Astrocyte of the cerebellum (primary cell): ENCODE measurements around the gene GNB1L.
"Not testable (repeated sequence)": the region's sequence is repeated elsewhere in the genome, so short reads cannot be mapped to it uniquely, and the experiment has no call there.

Source experiments
- DNase-seq: peaks from one replicate; pipeline ENCODE4 v3.0.0-alpha.2; 2011; ENCODE audit warnings: low read depth
- H3K4me3 ChIP-seq: 2 replicates; pipeline ENCODE4 v1.5.1; 2011; ENCODE audit warnings: mild to moderate bottlenecking, low read depth, low read length, moderate library complexity
- in situ Hi-C: cut with HindIII; loops from 2 replicates; pipeline ENCODE4 v1.10.0; 2017; ENCODE audit warnings: low sequenced_read_pairs
- TF ChIP-seq, protein P1 (sequence below): IDR thresholded peaks from 2 replicates; pipeline ENCODE4 v1.5.1; 2012; ENCODE audit warnings: low read length, low read depth, moderate library complexity, mild to moderate bottlenecking; ENCODE audit errors: missing control alignments

Gene GNB1L

DNA sequence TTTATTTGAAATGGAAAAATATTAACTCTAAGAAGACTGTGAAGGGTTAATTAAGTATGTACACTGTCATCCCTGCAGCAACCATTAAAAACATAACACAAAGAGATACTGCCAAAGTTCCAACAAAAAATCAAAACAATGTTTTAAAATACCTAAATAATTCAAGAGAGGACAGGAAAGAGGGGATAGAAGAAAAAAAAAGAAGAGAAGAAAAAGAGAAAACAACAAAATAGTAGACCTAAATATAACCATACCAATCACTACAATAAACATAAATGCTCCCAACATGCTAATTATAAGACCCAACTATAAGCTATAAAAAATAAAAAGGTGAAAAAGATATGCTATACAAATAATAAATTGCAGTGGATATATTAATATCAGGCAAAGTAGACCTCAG lies 20.1 kb downstream of the GNB1L start:
- DNase-seq: no peak
- TF ChIP-seq, protein P1, sequence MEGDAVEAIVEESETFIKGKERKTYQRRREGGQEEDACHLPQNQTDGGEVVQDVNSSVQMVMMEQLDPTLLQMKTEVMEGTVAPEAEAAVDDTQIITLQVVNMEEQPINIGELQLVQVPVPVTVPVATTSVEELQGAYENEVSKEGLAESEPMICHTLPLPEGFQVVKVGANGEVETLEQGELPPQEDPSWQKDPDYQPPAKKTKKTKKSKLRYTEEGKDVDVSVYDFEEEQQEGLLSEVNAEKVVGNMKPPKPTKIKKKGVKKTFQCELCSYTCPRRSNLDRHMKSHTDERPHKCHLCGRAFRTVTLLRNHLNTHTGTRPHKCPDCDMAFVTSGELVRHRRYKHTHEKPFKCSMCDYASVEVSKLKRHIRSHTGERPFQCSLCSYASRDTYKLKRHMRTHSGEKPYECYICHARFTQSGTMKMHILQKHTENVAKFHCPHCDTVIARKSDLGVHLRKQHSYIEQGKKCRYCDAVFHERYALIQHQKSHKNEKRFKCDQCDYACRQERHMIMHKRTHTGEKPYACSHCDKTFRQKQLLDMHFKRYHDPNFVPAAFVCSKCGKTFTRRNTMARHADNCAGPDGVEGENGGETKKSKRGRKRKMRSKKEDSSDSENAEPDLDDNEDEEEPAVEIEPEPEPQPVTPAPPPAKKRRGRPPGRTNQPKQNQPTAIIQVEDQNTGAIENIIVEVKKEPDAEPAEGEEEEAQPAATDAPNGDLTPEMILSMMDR: no peak
- no peak overlapping the region for H3K4me3 ChIP-seq

DNA sequence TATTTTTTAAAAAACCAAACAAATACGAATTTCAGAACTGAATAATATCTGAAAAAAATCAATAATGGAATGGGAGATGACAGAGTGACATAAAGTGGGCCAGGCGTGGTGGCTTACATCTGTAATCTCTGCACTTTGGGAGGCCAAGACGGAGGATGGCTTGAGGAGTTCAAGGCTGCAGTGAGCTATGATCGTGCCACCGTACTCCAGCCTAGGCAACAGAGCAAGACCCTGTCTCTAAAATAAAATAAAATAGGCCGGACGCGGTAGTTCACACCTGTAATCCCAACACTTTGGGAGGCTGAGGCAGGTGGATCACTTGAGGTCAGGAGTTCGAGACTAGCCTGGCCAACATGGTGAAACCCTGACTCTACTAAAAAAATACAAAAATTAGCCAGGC lies 21.3 kb downstream of the GNB1L start:
- not testable (repeated sequence) for H3K4me3 ChIP-seq, DNase-seq
- in situ Hi-C loops: loop anchor here (5.0 kb wide), 1 partner anchor 76 kb away; no protein-coding TSS in a partner anchor

More for the DNA sequence above, 20.1 kb downstream of the GNB1L start:
- in situ Hi-C loops: loop anchor here (5.0 kb wide), 1 partner anchor 77 kb away; no protein-coding TSS in a partner anchor

DNA sequence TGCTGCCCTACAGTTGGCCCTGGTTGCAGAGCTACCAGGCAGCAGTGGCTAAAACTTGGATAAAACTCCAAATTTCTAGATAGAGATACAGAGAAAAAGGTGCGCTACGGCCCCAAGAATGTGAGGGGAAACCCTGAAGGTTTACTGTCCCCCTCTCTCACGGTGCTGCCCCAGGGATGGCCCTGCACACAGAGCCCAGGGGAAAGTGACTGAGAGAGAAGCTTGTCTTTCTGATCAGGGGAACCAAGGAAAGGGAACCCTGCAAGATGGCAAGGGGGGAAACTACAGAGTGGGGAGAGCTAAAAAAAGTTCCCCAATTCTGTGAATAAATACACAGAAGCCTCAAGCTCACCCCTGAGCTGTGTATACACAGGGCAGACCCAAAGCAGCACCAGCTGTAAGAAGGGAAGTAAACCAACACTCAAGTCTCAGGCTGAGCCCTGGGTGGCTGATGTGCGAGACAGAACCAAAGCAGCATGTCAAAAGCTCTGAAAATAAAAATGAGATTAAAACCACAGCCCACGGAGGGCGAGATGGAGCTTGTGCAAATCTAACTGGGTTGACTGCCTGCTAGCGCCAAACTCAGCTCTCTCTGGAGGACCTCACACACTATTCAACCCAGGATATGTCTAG lies 22.1 kb downstream of the GNB1L start:
- in situ Hi-C loops: loop anchor here (5.0 kb wide), 1 partner anchor 75 kb away; no protein-coding TSS in a partner anchor
- DNase-seq: no peak
- TF ChIP-seq, protein P1: no peak
- H3K4me3 ChIP-seq: no peak overlapping the region

DNA sequence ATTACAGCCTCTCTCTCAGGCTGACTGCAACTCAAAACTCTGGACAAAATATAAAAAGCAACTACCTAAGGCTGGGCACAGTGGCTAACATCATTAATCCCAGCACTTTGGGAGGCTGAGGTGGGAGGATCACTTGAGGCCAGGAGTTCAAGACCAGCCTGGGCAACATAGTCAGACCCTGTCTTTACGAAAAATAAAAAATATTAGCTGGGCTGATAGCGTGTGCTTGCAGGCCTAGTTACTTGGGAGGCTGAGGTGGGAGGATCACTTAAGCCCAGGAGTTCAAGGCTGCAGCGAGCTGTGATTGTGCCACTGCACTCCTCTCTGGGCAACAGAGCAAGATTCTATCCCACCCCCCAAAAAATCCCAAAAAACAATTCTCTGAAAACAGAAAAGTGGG lies 22.7 kb downstream of the GNB1L start:
- not testable (repeated sequence) for DNase-seq, H3K4me3 ChIP-seq
- in situ Hi-C loops: loop anchor here (5.0 kb wide), 1 partner anchor 75 kb away; no protein-coding TSS in a partner anchor

DNA sequence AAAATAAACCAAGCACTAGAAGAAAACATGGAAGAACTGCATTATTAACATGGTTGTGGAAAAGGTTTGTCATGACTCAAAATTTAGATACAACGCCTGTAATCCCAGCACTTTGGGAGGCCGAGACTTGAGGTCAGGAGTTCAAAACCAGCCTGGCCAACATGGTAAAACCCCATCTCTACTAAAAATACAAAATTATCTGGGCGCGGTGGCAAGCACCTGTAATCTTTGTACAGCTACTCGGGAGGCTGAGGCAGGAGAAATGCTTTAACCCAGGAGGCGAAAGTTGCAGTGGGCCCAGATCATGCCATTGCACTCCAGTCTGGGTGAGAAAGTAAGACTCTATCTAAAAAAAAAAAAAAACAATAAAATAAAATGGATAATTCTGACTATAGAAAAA lies 23.7 kb downstream of the GNB1L start:
- TF ChIP-seq, protein P1: no peak
- in situ Hi-C loops: loop anchor here (5.0 kb wide), 1 partner anchor 74 kb away; no protein-coding TSS in a partner anchor
- no peak overlapping the region for H3K4me3 ChIP-seq
- DNase-seq: no peak

DNA sequence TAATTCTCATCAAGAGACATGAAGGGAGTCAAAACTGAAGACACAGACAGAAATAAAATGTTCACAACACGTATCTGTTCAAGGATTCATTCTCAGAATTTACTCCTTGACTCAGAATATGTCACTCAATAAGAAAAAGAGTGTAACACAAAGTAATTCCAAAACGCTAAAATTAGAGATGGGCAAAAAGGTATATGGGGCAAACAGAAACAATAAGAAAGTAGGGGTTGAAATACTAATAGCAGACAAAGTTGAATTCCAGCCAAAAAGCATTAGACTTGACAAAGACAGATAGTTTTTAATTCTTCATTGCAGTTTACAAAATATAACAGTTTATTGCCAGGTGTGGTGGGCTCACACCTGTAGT lies 26.7 kb downstream of the GNB1L start:
- in situ Hi-C loops: no loop called here
- TF ChIP-seq, protein P1: no peak
- DNase-seq: no peak
- H3K4me3 ChIP-seq: no peak overlapping the region

DNA sequence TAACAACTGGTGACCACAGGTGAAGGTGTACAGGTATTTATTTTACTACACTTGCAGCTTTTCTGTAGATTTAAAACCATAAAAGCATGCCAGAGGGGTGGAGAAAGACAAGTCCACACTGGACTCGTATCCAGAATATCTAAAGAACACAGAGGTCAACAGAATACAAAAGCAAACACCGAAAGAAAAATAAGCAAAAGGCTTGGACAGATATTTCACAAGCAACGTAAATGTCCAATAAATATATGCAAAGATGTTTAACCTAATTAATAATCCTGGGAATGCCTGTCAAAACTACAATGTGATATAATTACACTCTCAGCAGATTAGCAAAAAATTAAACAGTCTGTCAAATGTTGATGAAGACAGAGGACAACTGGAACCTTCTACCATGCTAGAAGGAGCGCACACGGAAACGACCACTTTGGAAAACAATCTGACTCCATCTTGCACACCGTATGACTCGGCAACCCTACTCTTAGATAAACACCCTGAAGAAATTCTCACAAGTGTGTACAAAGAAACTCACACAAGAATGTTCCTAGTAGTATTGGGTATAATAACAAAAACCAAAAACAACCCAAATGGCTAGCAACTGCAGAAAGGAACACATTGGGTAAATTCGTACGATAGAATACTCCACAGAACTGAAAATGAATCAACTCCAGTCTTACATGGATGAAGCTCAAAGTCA lies 27.2 kb downstream of the GNB1L start:
- in situ Hi-C loops: no loop called here
- no peak for DNase-seq
- TF ChIP-seq, protein P1: no peak
- H3K4me3 ChIP-seq: no peak overlapping the region
